Frontal cortex (tissue), 4 donors: ENCODE data around the gene USP46. TPM values are rescaled to one million over a fixed set of nuclear protein-coding genes. Genes with fewer than 3 reads are reported as not detected.

Experiments used
- DNase-seq, 2 donors: peaks; one replicate each; pipeline ENCODE4 v3.0.0; 2012; ENCODE audit warnings: low spot score in 2 of 2
- FAIRE-seq: peaks from 2 replicates; lab custom pipeline; 2012; peaks lifted over from hg19 to GRCh38; lab: Jason Lieb, UNC
- total RNA-seq: library from RNA; depleted of rRNA; stranded (reverse); fragments of >200 nt; gene quantifications from one replicate; pipeline ENCODE4 v1.2.3, GENCODE V29; 2014
- donor health status: control.
- donor health status: control.
- donor health status: control.

Gene USP46
- total RNA-seq, result 56.7 TPM

- no peak for FAIRE-seq
- peak; percentile 86 to 91 for DNase-seq
Observed at GRCh38 chr4:52659001-52659721, at the start of gene USP46. Gene USP46 (minus strand): TSS chr4:52659301. CDS start chr4:52659150, 151 bp downstream.

- no peak for DNase-seq
- FAIRE-seq, result no peak
Observed at GRCh38 chr4:52704661-52705060, 45.6 kb upstream of the USP46 start.

- DNase-seq, result no peak
- FAIRE-seq, result no peak
Observed at GRCh38 chr4:52704133-52704532, 45.0 kb upstream of the USP46 start.

- DNase-seq, result no peak
- FAIRE-seq, result no peak
Observed at GRCh38 chr4:52701207-52701606, 42.1 kb upstream of the USP46 start.

GRCh38 chr4:52694936-52695335, 35.8 kb upstream of the USP46 start:
- DNase-seq (no peak), FAIRE-seq (no peak)

GRCh38 chr4:52693492-52693891, 34.4 kb upstream of the USP46 start:
- no peak for FAIRE-seq

GRCh38 chr4:52689096-52689495, 30.0 kb upstream of the USP46 start:
- no peak for DNase-seq
- FAIRE-seq, result no peak

More at GRCh38 chr4:52693492-52693891, 34.4 kb upstream of the USP46 start:
- no peak for DNase-seq

GRCh38 chr4:52687696-52688095, 28.6 kb upstream of the USP46 start:
- FAIRE-seq (no peak), DNase-seq (no peak)

GRCh38 chr4:52685316-52685715, 26.2 kb upstream of the USP46 start:
- FAIRE-seq, result no peak
- DNase-seq, result no peak

- FAIRE-seq, result no peak
- DNase-seq, result no peak
Observed at GRCh38 chr4:52684896-52685295, 25.8 kb upstream of the USP46 start.

- DNase-seq, result no peak
- FAIRE-seq, result no peak
Observed at GRCh38 chr4:52680381-52680780, 21.3 kb upstream of the USP46 start.

- FAIRE-seq (no peak), DNase-seq (no peak)
Observed at GRCh38 chr4:52676536-52676935, 17.4 kb upstream of the USP46 start.

- DNase-seq, result no peak
- no peak for FAIRE-seq
Observed at GRCh38 chr4:52675111-52675510, 16.0 kb upstream of the USP46 start.

- DNase-seq (no peak), FAIRE-seq (no peak)
Observed at GRCh38 chr4:52670739-52671138, 11.6 kb upstream of the USP46 start.

- FAIRE-seq, result no peak
- DNase-seq, result no peak
Observed at GRCh38 chr4:52670121-52670520, 11.0 kb upstream of the USP46 start.

GRCh38 chr4:52665592-52665991, 6.5 kb upstream of the USP46 start:
- FAIRE-seq (no peak), DNase-seq (no peak)

- no peak for DNase-seq
- no peak for FAIRE-seq
Observed at GRCh38 chr4:52664479-52664878, 5.4 kb upstream of the USP46 start.

- no peak for DNase-seq
- FAIRE-seq, result no peak
Observed at GRCh38 chr4:52661966-52662690, 3.0 kb upstream of the USP46 start.

GRCh38 chr4:52660643-52661042, 1.5 kb upstream of the USP46 start:
- FAIRE-seq, result no peak

GRCh38 chr4:52659722-52660261, 691 bp upstream of the USP46 start:
- FAIRE-seq (no peak), DNase-seq (peak; percentile 60 to 61)

More at GRCh38 chr4:52660643-52661042, 1.5 kb upstream of the USP46 start:
- DNase-seq, result no peak

- no peak for FAIRE-seq
- peak in 1 of 2 donors; percentile 49 for DNase-seq
Observed at GRCh38 chr4:52658641-52659000, 480 bp downstream of the USP46 start.
